ENCODE results near the gene HIP1R.
"Not testable (repeated sequence)": the region's sequence is repeated elsewhere in the genome, so short reads cannot be mapped to it uniquely, and the experiment has no call there.

HIP1R gene

DNA sequence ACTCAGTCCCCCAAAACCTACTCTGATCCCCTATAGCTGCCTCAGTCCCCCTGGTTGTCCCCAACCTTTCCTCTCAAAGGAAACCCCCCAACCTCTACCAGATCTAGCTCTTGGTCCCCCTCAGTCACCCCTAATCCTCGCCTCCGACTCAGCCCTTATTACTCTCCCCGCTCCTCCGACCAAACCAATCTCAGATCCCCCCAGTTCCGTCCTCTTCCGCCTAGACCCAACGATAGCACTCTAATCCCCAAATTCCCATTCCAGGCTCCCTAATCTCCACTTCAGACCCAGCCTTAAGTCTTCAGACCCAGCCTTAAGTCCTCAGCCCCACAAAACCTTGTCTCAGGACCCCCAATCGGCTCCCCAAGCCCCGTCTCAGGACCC, 60.1 kb downstream of the HIP1R start:
- no peak for DNase-seq (ENCODE audit: low spot score)

DNA sequence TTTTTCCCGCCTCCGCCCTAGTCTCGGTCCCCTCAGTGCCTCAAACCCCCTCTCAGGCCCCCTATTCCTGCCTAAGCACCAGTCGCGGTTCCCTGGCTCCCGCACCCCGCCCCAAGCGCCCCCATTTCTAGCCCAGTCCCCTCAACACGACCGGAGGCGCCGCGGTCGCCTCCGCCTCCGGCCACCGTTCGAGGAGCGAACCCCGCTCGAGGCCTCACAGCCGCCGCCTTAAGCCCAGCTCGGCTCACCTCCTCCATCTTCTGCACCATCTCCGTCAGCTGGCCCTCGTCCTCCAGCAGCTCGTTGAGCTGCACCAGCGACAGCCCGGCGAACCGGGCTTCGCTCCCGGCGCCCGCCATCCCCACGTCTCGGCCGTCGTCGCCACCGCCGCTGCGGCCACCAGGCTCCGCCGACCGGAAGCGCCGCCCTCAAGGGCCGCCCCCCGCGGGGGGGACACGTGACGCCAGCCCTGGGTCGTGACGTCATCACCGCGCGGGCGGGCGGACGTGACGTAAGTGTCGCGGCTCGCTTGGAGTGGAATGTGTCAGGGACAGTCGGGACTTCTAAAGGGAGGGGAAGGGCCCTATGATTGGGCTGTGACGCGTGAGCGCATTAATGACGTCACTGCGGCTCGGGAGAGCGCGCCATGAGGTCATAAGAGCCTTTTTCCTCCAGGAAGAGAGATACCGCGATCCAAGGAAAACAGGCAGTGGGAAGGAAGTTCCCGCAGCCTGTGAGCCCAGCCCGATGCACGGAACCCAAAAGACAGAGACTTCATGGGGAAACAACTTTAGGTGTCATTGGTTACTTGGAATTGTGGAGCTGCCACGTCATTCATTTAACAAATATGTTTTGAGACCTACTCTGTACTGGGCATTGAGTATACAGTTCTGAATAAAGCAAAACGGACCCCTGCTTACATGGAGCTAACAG, 60.7 kb downstream of the HIP1R start, which contains the start of gene VPS37B:
Gene VPS37B (minus strand): TSS at position 421 of the 933 bp plus-strand sequence. CDS start 62 bp downstream, at position 359.
- DNase-seq (ENCODE audit: low spot score) = peak; percentile 81

DNA sequence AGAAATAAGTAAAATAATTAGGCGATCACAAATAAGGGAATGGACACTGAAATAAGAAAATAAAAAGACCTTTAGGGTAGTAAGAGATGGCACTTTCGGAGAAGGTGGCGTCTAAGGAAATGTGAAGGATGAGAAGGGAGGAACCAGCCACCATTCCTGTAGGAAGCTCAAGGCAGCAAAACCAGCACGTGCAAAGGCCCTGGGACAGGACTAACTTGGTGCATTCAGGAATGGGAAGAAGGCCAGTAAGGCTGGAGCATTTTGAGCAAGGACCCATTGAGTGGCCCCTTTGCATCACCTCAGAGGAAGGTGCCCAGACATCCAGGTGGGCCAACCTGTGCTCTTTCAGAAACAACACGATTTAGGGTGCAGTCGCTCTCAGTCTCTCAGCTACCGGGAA, 61.4 kb downstream of the HIP1R start:
- DNase-seq (ENCODE audit: low spot score) = no peak

GRCh38 chr12:122899887-122900286, 64.6 kb downstream of the HIP1R start:
- no peak for DNase-seq (ENCODE audit: low spot score)

- DNase-seq (ENCODE audit: low spot score) = no peak
Observed at GRCh38 chr12:122902854-122903692, 67.8 kb downstream of the HIP1R start.

DNA sequence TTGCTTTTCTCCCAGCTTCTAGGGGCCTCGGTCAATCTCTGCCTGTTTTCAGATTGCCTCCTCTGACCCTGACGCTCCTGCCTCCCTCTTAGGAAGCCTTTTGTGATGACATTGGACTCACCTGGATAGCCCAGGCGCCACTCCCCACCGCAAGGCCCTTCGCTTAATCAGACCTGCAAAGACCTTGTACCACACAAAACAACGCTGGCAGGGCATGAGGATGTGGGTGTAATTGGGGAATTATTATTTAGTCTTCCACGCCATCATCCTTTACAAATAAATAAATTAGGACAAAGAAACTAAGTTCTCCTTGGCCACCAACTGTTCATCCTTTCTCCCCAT, 68.4 kb downstream of the HIP1R start:
- DNase-seq (ENCODE audit: low spot score) = no peak

DNA sequence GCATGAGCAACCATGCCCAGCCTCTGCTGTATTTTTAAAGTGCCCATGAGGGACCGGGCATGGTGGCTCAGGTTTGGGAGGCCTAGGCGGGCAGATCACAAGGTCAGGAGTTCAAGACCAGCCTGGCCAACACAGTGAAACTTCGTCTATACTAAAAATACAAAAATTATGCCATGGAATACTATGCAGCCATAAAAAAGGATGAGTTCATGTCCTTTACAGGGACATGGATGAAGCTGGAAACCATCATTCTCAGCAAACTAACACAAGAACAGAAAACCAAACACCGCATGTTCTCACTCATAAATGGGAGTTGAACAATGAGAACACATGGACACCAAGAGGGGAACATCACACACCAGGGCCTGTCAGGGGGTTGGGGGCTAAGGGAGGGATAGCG, 70.0 kb downstream of the HIP1R start:
- DNase-seq (ENCODE audit: low spot score) = not testable (repeated sequence)

GRCh38 chr12:122908915-122909314, 73.7 kb downstream of the HIP1R start:
- DNase-seq (ENCODE audit: low spot score) = no peak

DNA sequence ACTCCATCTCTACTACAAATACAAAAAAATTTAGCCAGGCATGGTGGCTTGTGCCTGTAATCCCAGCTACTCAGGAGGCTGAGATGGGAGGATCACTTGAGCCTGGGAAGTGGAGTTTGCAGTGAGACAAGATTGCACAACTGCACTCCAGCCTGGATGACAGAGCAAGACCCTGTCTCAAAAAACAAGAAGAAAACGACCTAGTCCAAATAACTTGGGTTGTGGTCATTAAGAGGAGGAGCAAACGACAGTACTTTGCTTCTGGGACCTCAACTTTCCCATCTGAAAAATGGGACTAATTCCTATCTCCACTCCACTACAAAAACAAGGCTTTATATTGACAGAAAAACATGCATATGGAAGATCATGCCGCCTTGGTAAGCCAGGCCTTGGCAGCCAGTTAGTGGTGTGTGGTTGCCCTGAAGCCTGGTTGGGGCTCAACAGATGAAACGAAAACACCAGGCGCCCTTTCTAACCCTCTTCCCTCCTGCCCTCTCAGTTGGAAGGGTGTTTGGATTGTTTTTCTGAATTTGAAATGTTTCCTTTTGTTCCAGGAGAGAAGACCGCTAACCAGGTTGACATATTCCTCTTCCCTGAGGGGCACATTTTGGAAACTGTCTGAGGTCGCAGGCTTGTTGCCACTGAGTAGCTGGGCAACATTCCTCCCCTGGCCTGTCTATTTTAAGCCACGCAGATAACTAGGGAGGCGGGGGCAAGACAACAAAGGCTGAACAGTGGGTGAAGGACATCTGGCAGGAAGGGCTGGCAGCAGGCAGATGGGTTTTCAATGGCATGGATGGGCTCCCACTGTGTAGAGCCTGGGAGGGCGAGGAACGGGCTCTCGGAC, 74.4 kb downstream of the HIP1R start:
- DNase-seq (ENCODE audit: low spot score) = no peak

Measured in CD4-positive, alpha-beta T cell treated with Interleukin-6 at 100 ng/mL for 8 hours (primary cell).